HEK293 (cell line): ENCODE measurements around the gene MYLK4.

ENCODE experiments used
- CTCF ChIA-PET: fragments of 350-600 bp; formaldehyde crosslinking; extraction: SDS; loops from one replicate; lab custom pipeline; 2021; ENCODE audit warnings: antibody characterized with exemption; lab: Yijun Ruan, JAX
- POLR2A ChIA-PET: fragments of 300-600 bp; formaldehyde crosslinking; extraction: SDS; loops from one replicate; lab custom pipeline; 2020; ENCODE audit warnings: antibody characterized with exemption, inconsistent platforms; lab: Yijun Ruan, JAX
- H3K27ac ChIP-seq: fragments of 200-500 bp; sonication (Bioruptor generic); 2 replicates; pipeline ENCODE4 v1.5.1; 2014; ENCODE audit warnings: low read depth, low read length, control low read depth, inconsistent platforms; ENCODE audit errors: extremely low read depth
- H3K36me3 ChIP-seq, 2 experiments: fragments of 200-500 bp in 1 of 2; sonication (Bioruptor generic) in 1 of 2; 1 replicate in 1 of 2; 2 replicates in 1 of 2; pipeline ENCODE4 v1.5.1; 2014 to 2017; ENCODE audit warnings: inconsistent platforms in 2 of 2, low read length in 2 of 2; ENCODE audit not compliant: control insufficient read depth in 2 of 2, insufficient read depth in 1 of 2
- H3K4me1 ChIP-seq: fragments of 200-500 bp; sonication (Bioruptor generic); 2 replicates; pipeline ENCODE4 v1.5.1; 2014; ENCODE audit warnings: mild to moderate bottlenecking, low read length, inconsistent platforms; ENCODE audit not compliant: control insufficient read depth, insufficient read depth
- H3K4me3 ChIP-seq: 2 replicates; pipeline ENCODE4 v1.5.1; 2011; ENCODE audit warnings: low read depth, mild to moderate bottlenecking, control low read depth, low read length, moderate library complexity
- H3K9me3 ChIP-seq: fragments of 200-500 bp; sonication (Bioruptor generic); 2 replicates; pipeline ENCODE4 v1.5.1; 2014; ENCODE audit warnings: low read depth, low read length, inconsistent platforms; ENCODE audit not compliant: control insufficient read depth, insufficient read depth
- HOXC10 ChIP-seq: sonication (generic); formaldehyde crosslinking; IDR thresholded peaks from 2 replicates; pipeline ENCODE4 v1.8.1; 2023; ENCODE audit warnings: mild to moderate bottlenecking, missing genetic modification reagents
- KLF17 ChIP-seq: fragments of 450-650 bp; formaldehyde crosslinking; IDR thresholded peaks from 2 replicates; pipeline ENCODE4 v1.5.1; 2016; ENCODE audit warnings: missing biosample characterization, missing genetic modification characterization
- KLF8 ChIP-seq: fragments of 450-650 bp; formaldehyde crosslinking; IDR thresholded peaks from 2 replicates; pipeline ENCODE4 v1.5.1; 2016; ENCODE audit warnings: missing biosample characterization, missing genetic modification characterization
- OVOL3 ChIP-seq: fragments of 450-650 bp; formaldehyde crosslinking; IDR thresholded peaks from 2 replicates; pipeline ENCODE4 v1.5.1; 2016; ENCODE audit warnings: missing biosample characterization, missing genetic modification characterization
- PRDM1 ChIP-seq: fragments of 450-650 bp; formaldehyde crosslinking; IDR thresholded peaks from 2 replicates; pipeline ENCODE4; 2016; ENCODE audit warnings: missing biosample characterization, missing genetic modification characterization
- SP7 ChIP-seq: fragments of 450-650 bp; formaldehyde crosslinking; IDR thresholded peaks from 2 replicates; pipeline ENCODE4 v1.5.1; 2016; ENCODE audit warnings: missing biosample characterization, missing genetic modification characterization
- TCF7L2 ChIP-seq: IDR thresholded peaks from 2 replicates; pipeline ENCODE4 v1.6.1; 2011; ENCODE audit warnings: low read depth, mild to moderate bottlenecking, inconsistent platforms, low read length, moderate library complexity, borderline replicate concordance
- ZBTB26 ChIP-seq: fragments of 450-650 bp; formaldehyde crosslinking; optimal IDR thresholded peaks from 2 replicates; pipeline ENCODE3; 2016; ENCODE audit warnings: missing biosample characterization, mild to moderate bottlenecking, missing genetic modification characterization
- ZNF114 ChIP-seq: fragments of 450-650 bp; formaldehyde crosslinking; IDR thresholded peaks from 2 replicates; pipeline ENCODE4 v1.5.0; 2017; ENCODE audit warnings: missing biosample characterization, missing genetic modification characterization
- ZNF132 ChIP-seq: fragments of 450-650 bp; formaldehyde crosslinking; IDR thresholded peaks from 2 replicates; pipeline ENCODE4 v1.5.1; 2017; ENCODE audit warnings: missing biosample characterization, missing genetic modification characterization, borderline replicate concordance
- ZNF138 ChIP-seq: fragments of 450-650 bp; formaldehyde crosslinking; IDR thresholded peaks from 2 replicates; pipeline ENCODE4 v1.5.1; 2016; ENCODE audit warnings: missing biosample characterization, missing genetic modification characterization, borderline replicate concordance
- ZNF169 ChIP-seq: fragments of 450-650 bp; formaldehyde crosslinking; IDR thresholded peaks from 2 replicates; pipeline ENCODE4 v1.5.1; 2016; ENCODE audit warnings: missing biosample characterization, missing genetic modification characterization
- ZNF223 ChIP-seq: fragments of 450-650 bp; formaldehyde crosslinking; IDR thresholded peaks from 2 replicates; pipeline ENCODE4 v1.5.1; 2016; ENCODE audit warnings: missing biosample characterization, missing genetic modification characterization
- ZNF274 ChIP-seq, 2 experiments: fragments of 200-500 bp in 1 of 2; fragments of 450-650 bp in 1 of 2; sonication (Bioruptor generic) in 1 of 2; formaldehyde crosslinking in 1 of 2; IDR thresholded peaks; 2 replicates each; pipeline versions ENCODE4 v1.5.1 to v1.6.1; 2014 to 2016; ENCODE audit warnings: borderline replicate concordance in 1 of 2, inconsistent platforms in 1 of 2, low read length in 1 of 2, missing biosample characterization in 1 of 2, missing genetic modification characterization in 1 of 2
- ZNF341 ChIP-seq: fragments of 450-650 bp; formaldehyde crosslinking; IDR thresholded peaks from 2 replicates; pipeline ENCODE4; 2016; ENCODE audit warnings: low read depth, missing biosample characterization, missing genetic modification characterization
- ZNF391 ChIP-seq: fragments of 450-650 bp; formaldehyde crosslinking; IDR thresholded peaks from 2 replicates; pipeline ENCODE4 v1.5.1; 2016; ENCODE audit warnings: low read depth, missing biosample characterization, missing genetic modification characterization, borderline replicate concordance
- ZNF548 ChIP-seq: fragments of 450-650 bp; formaldehyde crosslinking; IDR thresholded peaks from 2 replicates; pipeline ENCODE4 v1.5.1; 2016; ENCODE audit warnings: missing biosample characterization, missing genetic modification characterization
- ZNF571 ChIP-seq: fragments of 450-650 bp; formaldehyde crosslinking; IDR thresholded peaks from 2 replicates; pipeline ENCODE4 v1.5.0; 2017; ENCODE audit warnings: missing biosample characterization, missing genetic modification characterization
- ZNF645 ChIP-seq: fragments of 450-650 bp; formaldehyde crosslinking; IDR thresholded peaks from 2 replicates; pipeline ENCODE4; 2016; ENCODE audit warnings: missing biosample characterization, missing genetic modification characterization
- ZNF660 ChIP-seq: fragments of 450-650 bp; IDR thresholded peaks from 2 replicates; pipeline ENCODE4 v1.5.1; 2018; ENCODE audit warnings: missing biosample characterization, mild to moderate bottlenecking, missing genetic modification characterization
- ZNF692 ChIP-seq: fragments of 450-650 bp; formaldehyde crosslinking; IDR thresholded peaks from 2 replicates; pipeline ENCODE4 v1.5.1; 2016; ENCODE audit warnings: missing biosample characterization, missing genetic modification characterization
- TF ChIP-seq, protein P1 (sequence below): fragments of 450-650 bp; formaldehyde crosslinking; IDR thresholded peaks from 2 replicates; pipeline ENCODE4 v1.5.1; 2017; ENCODE audit warnings: missing biosample characterization, missing genetic modification characterization
- TF ChIP-seq, protein P2 (sequence below): fragments of 450-650 bp; formaldehyde crosslinking; conservative IDR thresholded peaks from 2 replicates; pipeline ENCODE4 v1.5.1; 2016; ENCODE audit warnings: low read depth, missing biosample characterization, missing genetic modification characterization

MYLK4 gene

DNA sequence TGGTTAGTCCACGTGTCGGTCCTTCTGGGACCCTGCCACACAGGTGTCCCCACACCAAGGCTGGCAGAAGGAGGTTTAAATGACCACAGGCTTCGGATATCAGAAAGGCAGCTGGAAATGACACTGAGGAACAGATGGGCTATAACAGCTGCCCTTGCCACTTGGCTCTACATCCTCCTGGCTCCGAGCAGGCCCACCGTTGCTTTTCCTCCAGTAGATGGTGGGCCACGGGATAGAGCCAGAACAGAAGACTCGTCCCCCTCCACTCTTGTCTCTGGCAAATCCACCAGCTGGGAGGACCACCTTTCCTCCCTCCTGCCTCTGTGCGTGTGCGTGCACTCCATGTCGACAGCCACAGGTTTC is 32.1 kb upstream of the MYLK4 start:
- CTCF ChIA-PET, result interaction anchor here (0.7 to 2.9 kb wide), 7 partner anchors 8 to 1186 kb away, joined by 3 to 18 read pairs (median 6); no protein-coding TSS in a partner anchor
- Histone ChIP-seq H3K27ac (no peak overlapping the region), H3K4me1 (0 out of 2 replicates have a peak, but pooled peaks cover 2% of the 10 kb centered on the region)
- TF ChIP-seq PRDM1 (tag by site-specific recombination), result no peak
- TF ChIP-seq ZNF660 (tag by site-specific recombination), result no peak
- no peak for TF ChIP-seq ZNF223 (tag by site-specific recombination)
- no peak for TF ChIP-seq TCF7L2
- TF ChIP-seq ZNF571 (tag by site-specific recombination), result no peak
- TF ChIP-seq, protein P1, sequence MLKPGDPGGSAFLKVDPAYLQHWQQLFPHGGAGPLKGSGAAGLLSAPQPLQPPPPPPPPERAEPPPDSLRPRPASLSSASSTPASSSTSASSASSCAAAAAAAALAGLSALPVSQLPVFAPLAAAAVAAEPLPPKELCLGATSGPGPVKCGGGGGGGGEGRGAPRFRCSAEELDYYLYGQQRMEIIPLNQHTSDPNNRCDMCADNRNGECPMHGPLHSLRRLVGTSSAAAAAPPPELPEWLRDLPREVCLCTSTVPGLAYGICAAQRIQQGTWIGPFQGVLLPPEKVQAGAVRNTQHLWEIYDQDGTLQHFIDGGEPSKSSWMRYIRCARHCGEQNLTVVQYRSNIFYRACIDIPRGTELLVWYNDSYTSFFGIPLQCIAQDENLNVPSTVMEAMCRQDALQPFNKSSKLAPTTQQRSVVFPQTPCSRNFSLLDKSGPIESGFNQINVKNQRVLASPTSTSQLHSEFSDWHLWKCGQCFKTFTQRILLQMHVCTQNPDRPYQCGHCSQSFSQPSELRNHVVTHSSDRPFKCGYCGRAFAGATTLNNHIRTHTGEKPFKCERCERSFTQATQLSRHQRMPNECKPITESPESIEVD (tag by site-specific recombination), result no peak
- no peak for TF ChIP-seq ZNF138
- TF ChIP-seq KLF17 (tag by site-specific recombination), result no peak
- no peak for TF ChIP-seq ZNF341 (tag by site-specific recombination)
- no peak for TF ChIP-seq ZNF548 (tag by site-specific recombination)
- no peak for TF ChIP-seq ZNF692 (tag by site-specific recombination)
- no peak for TF ChIP-seq ZNF169 (tag by site-specific recombination)
- TF ChIP-seq ZNF132 (tag by site-specific recombination), result no peak
- no peak for TF ChIP-seq ZNF645
- no peak for TF ChIP-seq HOXC10
- no peak for TF ChIP-seq ZNF114 (tag by site-specific recombination)
- TF ChIP-seq KLF8, result no peak
- no peak for TF ChIP-seq ZBTB26 (tag by site-specific recombination)
- TF ChIP-seq, all 188 proteins: peak for 0
- H3K4me3 ChIP-seq, result no peak overlapping the region
- peaks cover 0 to 86% of the 10 kb centered on the region in 2 experiments; a peak in 2 of 3 replicates for H3K36me3 ChIP-seq
- POLR2A ChIA-PET, result interaction anchor here (2.1 kb wide), 1 partner anchor 18 kb away, joined by 5 read pairs; the partner anchor contains the start of gene WRNIP1
- no peaks in the 10 kb centered on the region for H3K9me3 ChIP-seq

DNA sequence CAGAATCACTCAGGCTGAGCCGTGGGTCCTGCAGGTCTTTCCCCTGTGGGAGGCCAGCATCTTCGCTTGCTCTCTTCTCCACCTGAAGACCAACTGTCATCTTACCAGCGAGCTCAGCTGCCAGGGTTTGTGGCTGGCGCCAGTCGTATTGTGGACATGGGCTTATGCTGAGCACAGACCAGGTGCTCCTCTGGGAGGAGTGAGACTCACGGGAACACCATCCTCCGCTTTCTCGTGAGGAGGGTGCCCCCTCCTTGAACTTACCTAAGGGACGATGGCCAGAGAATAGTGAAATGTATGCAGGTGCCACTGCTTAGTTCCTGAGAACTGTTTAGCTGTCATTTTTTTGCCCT is 31.6 kb upstream of the MYLK4 start:
- peaks cover 0 to 86% of the 10 kb centered on the region in 2 experiments; a peak in 2 of 3 replicates for H3K36me3 ChIP-seq
- H3K9me3 ChIP-seq, result no peaks in the 10 kb centered on the region
- H3K27ac ChIP-seq, result no peak overlapping the region
- ChIA-PET POLR2A (interaction anchor here (0.6 kb wide), 1 partner anchor 76 kb away, joined by 4 read pairs; no protein-coding TSS in a partner anchor), CTCF (interaction anchor here (0.7 to 2.9 kb wide), 6 partner anchors 9 to 1185 kb away, joined by 3 to 18 read pairs (median 8); no protein-coding TSS in a partner anchor)
- 0 out of 2 replicates have a peak, but pooled peaks cover 2% of the 10 kb centered on the region for H3K4me1 ChIP-seq
- TF ChIP-seq SP7 (tag by site-specific recombination) (no peak), ZNF274 (IDR thresholded peaks at IDR 0.05; ENCODE audit: low read length) (no peak), ZNF274 (tag by site-specific recombination; IDR thresholded peaks at IDR 0.05; ENCODE audit: borderline replicate concordance) (no peak), ZNF645 (no peak), OVOL3 (tag by site-specific recombination) (no peak), ZNF391 (tag by site-specific recombination) (no peak)
- TF ChIP-seq, protein P2, sequence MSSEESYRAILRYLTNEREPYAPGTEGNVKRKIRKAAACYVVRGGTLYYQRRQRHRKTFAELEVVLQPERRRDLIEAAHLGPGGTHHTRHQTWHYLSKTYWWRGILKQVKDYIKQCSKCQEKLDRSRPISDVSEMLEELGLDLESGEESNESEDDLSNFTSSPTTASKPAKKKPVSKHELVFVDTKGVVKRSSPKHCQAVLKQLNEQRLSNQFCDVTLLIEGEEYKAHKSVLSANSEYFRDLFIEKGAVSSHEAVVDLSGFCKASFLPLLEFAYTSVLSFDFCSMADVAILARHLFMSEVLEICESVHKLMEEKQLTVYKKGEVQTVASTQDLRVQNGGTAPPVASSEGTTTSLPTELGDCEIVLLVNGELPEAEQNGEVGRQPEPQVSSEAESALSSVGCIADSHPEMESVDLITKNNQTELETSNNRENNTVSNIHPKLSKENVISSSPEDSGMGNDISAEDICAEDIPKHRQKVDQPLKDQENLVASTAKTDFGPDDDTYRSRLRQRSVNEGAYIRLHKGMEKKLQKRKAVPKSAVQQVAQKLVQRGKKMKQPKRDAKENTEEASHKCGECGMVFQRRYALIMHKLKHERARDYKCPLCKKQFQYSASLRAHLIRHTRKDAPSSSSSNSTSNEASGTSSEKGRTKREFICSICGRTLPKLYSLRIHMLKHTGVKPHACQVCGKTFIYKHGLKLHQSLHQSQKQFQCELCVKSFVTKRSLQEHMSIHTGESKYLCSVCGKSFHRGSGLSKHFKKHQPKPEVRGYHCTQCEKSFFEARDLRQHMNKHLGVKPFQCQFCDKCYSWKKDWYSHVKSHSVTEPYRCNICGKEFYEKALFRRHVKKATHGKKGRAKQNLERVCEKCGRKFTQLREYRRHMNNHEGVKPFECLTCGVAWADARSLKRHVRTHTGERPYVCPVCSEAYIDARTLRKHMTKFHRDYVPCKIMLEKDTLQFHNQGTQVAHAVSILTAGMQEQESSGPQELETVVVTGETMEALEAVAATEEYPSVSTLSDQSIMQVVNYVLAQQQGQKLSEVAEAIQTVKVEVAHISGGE (tag by site-specific recombination), result no peak
- H3K4me3 ChIP-seq, result no peak overlapping the region
